ENCODE measurements around the gene CYBC1. TPM values are rescaled to one million over a fixed set of nuclear protein-coding genes. Genes with fewer than 3 reads are reported as not detected.

The CYBC1 gene
- total RNA-seq, 3 donors from 2014 or later = 79.2 to 90.5 (median 81.0) TPM

DNA sequence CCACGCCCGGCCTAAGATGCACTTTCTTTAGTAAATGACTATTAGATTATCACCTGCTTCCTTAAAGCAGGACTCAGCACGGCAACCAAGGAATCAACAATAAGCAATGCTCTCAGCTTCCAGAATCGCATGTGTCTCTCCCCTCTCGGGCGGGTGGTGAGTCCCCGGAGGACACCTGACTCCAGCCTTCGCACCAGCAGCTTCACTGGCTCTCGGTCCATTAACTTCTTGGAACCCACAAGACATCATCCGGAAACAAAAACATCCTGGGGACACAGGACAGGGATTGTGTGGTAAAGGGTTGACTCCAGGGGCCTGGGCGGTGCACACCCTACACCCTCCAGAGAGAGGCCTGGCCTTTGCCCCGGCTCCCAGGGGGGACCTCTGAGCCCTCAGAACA is 56.3 kb downstream of the CYBC1 start:
- no peaks in the 10 kb centered on the region for H3K9me3 ChIP-seq
- DNase-seq (no peak), ATAC-seq (no peak)
- H3K4me1 ChIP-seq (ENCODE audit: low read depth) = no peaks in the 10 kb centered on the region
- H3K4me3 ChIP-seq = no peak overlapping the region
- H3K36me3 ChIP-seq (ENCODE audit: low read depth) = no peaks in the 10 kb centered on the region
- intact Hi-C loops (cut with DNase I, micrococcal nuclease) = no loop called here
- TF ChIP-seq, protein P1, sequence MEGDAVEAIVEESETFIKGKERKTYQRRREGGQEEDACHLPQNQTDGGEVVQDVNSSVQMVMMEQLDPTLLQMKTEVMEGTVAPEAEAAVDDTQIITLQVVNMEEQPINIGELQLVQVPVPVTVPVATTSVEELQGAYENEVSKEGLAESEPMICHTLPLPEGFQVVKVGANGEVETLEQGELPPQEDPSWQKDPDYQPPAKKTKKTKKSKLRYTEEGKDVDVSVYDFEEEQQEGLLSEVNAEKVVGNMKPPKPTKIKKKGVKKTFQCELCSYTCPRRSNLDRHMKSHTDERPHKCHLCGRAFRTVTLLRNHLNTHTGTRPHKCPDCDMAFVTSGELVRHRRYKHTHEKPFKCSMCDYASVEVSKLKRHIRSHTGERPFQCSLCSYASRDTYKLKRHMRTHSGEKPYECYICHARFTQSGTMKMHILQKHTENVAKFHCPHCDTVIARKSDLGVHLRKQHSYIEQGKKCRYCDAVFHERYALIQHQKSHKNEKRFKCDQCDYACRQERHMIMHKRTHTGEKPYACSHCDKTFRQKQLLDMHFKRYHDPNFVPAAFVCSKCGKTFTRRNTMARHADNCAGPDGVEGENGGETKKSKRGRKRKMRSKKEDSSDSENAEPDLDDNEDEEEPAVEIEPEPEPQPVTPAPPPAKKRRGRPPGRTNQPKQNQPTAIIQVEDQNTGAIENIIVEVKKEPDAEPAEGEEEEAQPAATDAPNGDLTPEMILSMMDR (IDR thresholded peaks at IDR 0.05) = no peak

- intact Hi-C loops (cut with DNase I, micrococcal nuclease) = no loop called here
- H3K9me3 ChIP-seq = no peaks in the 10 kb centered on the region
- H3K4me1 ChIP-seq (ENCODE audit: low read depth) = no peaks in the 10 kb centered on the region
- DNase-seq = no peak
- no peaks in the 10 kb centered on the region for H3K36me3 ChIP-seq (ENCODE audit: low read depth)
- H3K4me3 ChIP-seq = no peak overlapping the region
- TF ChIP-seq, protein P1 (IDR thresholded peaks at IDR 0.05) = no peak
- no peak for ATAC-seq
Measured at GRCh38 chr17:82392941-82393340, 57.6 kb downstream of the CYBC1 start.

Other genes starting within 250 kb of the CYBC1 start
- 10 to 100 TPM; 41.3 to 46.3 (median 45.4) TPM for gene CCDC57, start 237.9 kb downstream of the CYBC1 start, total RNA-seq
- 100 to 1,000 TPM in 2 of 3 donors, 10 to 100 TPM in 1; 41.0 to 150 (median 104) TPM for gene SLC16A3, start 221.7 kb downstream of the CYBC1 start, total RNA-seq
- gene CSNK1D, start 177.1 kb downstream of the CYBC1 start, total RNA-seq = 100 to 1,000 TPM; 177 to 221 (median 189) TPM
- 10 to 100 TPM in 2 of 3 donors, 1 to 10 TPM in 1; 10.0 to 12.8 (median 12.3) TPM for gene CD7, start 133.1 kb downstream of the CYBC1 start, total RNA-seq
- 100 to 1,000 TPM; 127 to 268 (median 213) TPM for gene SECTM1, start 117.0 kb downstream of the CYBC1 start, total RNA-seq
- gene TEX19, start 91.5 kb downstream of the CYBC1 start, total RNA-seq = not detected
- gene UTS2R, start 79.0 kb downstream of the CYBC1 start, total RNA-seq = not detected
- gene HEXD, start 32.4 kb downstream of the CYBC1 start, total RNA-seq = 10 to 100 TPM; 25.3 to 54.6 (median 42.1) TPM
- 10 to 100 TPM; 26.2 to 28.8 (median 26.2) TPM for gene OGFOD3, start 32.2 kb downstream of the CYBC1 start, total RNA-seq
- 10 to 100 TPM; 49.7 to 56.0 (median 55.9) TPM for gene NARF, start 8.0 kb upstream of the CYBC1 start, total RNA-seq
- gene FOXK2, start 69.0 kb upstream of the CYBC1 start, total RNA-seq = 10 to 100 TPM; 39.7 to 62.3 (median 43.5) TPM
- 10 to 100 TPM; 69.0 to 76.0 (median 74.4) TPM for gene WDR45B, start 197.7 kb upstream of the CYBC1 start, total RNA-seq
- gene RAB40B, start 247.9 kb upstream of the CYBC1 start, total RNA-seq = 10 to 100 TPM; 21.0 to 52.4 (median 23.9) TPM

Data from mucosa of descending colon (tissue), 3 donors.